GM21786 (cell line): ENCODE data around the gene GOLGA8B.
"Not testable (repeated sequence)": the region's sequence is repeated elsewhere in the genome, so short reads cannot be mapped to it uniquely, and the experiment has no call there.

Source experiments
- ATAC-seq: cut with Tn5 transposase; IDR thresholded peaks from one replicate; pipeline ENCODE4 v1.9.1; 2021; ENCODE audit not compliant: unreplicated experiment

Gene GOLGA8B

GRCh38 chr15:34598799-34599585 is 15.5 kb upstream of the GOLGA8B start:
- ATAC-seq = no peak

GRCh38 chr15:34597316-34597715 is 13.9 kb upstream of the GOLGA8B start:
- no peak for ATAC-seq

- no peak for ATAC-seq
These were observed 10.9 kb upstream of the GOLGA8B start for GRCh38 chr15:34594361-34594760.

GRCh38 chr15:34591306-34591705 is 7.9 kb upstream of the GOLGA8B start:
- ATAC-seq = no peak

GRCh38 chr15:34588046-34588674 is 4.7 kb upstream of the GOLGA8B start:
- ATAC-seq = peak; percentile 48

- not testable (repeated sequence) for ATAC-seq
These were observed 2.5 kb upstream of the GOLGA8B start for GRCh38 chr15:34585966-34586365.

- no peak for ATAC-seq
These were observed 1.5 kb upstream of the GOLGA8B start for GRCh38 chr15:34584996-34585395.

- ATAC-seq = no peak
These were observed 848 bp upstream of the GOLGA8B start for GRCh38 chr15:34584330-34584668.

GRCh38 chr15:34582461-34583371 is 735 bp downstream of the GOLGA8B start:
- ATAC-seq = peak; percentile 60

- not testable (repeated sequence) for ATAC-seq
These were observed 1.6 kb downstream of the GOLGA8B start for GRCh38 chr15:34581687-34582460.

- ATAC-seq = no peak
These were observed 2.4 kb downstream of the GOLGA8B start for GRCh38 chr15:34581043-34581365.

- not testable (repeated sequence) for ATAC-seq
These were observed 3.0 kb downstream of the GOLGA8B start for GRCh38 chr15:34580251-34581042.

GRCh38 chr15:34578283-34578674 is 5.2 kb downstream of the GOLGA8B start:
- ATAC-seq = no peak

GRCh38 chr15:34577658-34578282 is 5.7 kb downstream of the GOLGA8B start:
- ATAC-seq = not testable (repeated sequence)

- ATAC-seq = not testable (repeated sequence)
These were observed 8.4 kb downstream of the GOLGA8B start for GRCh38 chr15:34575035-34575434.

- not testable (repeated sequence) for ATAC-seq
These were observed 10.5 kb downstream of the GOLGA8B start for GRCh38 chr15:34572921-34573320.

- ATAC-seq = not testable (repeated sequence)
These were observed 11.3 kb downstream of the GOLGA8B start for GRCh38 chr15:34572019-34572641.

- not testable (repeated sequence) for ATAC-seq
These were observed 13.6 kb downstream of the GOLGA8B start for GRCh38 chr15:34569670-34570396.
